ENCODE measurements around the gene FXYD2. TPM values are rescaled to one million over a fixed set of nuclear protein-coding genes. Genes with fewer than 3 reads are reported as not detected.

FXYD2 gene
- total RNA-seq, 1 experiment from 2014 or later: not detected

GRCh38 chr11:117789241-117789640 lies 35.3 kb downstream of the FXYD2 start:
- H3K27me3 ChIP-seq (ENCODE audit: low read length): peaks cover 82% of the 10 kb centered on the region
- ChIA-PET POLR2A (ENCODE audit: unreplicated experiment) (no interaction called here), CTCF (no interaction called here)
- no peaks in the 10 kb centered on the region for H3K9me2 ChIP-seq (replicated peaks; ENCODE audit: low read length)
- TF ChIP-seq EZH2 (IDR thresholded peaks at IDR 0.05; ENCODE audit: low read length, unreplicated experiment) (no peak), EZH2phosphoT487 (IDR thresholded peaks at IDR 0.05; ENCODE audit: borderline replicate concordance, low read length) (no peak)
- TF ChIP-seq, protein P1, sequence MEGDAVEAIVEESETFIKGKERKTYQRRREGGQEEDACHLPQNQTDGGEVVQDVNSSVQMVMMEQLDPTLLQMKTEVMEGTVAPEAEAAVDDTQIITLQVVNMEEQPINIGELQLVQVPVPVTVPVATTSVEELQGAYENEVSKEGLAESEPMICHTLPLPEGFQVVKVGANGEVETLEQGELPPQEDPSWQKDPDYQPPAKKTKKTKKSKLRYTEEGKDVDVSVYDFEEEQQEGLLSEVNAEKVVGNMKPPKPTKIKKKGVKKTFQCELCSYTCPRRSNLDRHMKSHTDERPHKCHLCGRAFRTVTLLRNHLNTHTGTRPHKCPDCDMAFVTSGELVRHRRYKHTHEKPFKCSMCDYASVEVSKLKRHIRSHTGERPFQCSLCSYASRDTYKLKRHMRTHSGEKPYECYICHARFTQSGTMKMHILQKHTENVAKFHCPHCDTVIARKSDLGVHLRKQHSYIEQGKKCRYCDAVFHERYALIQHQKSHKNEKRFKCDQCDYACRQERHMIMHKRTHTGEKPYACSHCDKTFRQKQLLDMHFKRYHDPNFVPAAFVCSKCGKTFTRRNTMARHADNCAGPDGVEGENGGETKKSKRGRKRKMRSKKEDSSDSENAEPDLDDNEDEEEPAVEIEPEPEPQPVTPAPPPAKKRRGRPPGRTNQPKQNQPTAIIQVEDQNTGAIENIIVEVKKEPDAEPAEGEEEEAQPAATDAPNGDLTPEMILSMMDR (conservative IDR thresholded peaks at IDR 0.05; ENCODE audit: low read depth, low read length): no peak
- intact Hi-C loops (cut with micrococcal nuclease): no loop called here
- no peaks in the 10 kb centered on the region for H3F3A ChIP-seq (ENCODE audit: low read length, unreplicated experiment)
- BruUV-seq (replicated peaks): no TSS peak
- no peak overlapping the region for H3K4me3 ChIP-seq (ENCODE audit: low read length)
- no peak overlapping the region for H2AFZ ChIP-seq (ENCODE audit: low read length)
- H3K4me1 ChIP-seq (ENCODE audit: insufficient read depth, low read length): peaks cover 7% of the 10 kb centered on the region; the same call in 1 of the 2 replicates
- H3K4me2 ChIP-seq (ENCODE audit: low read length): no peak overlapping the region
- H3K27ac ChIP-seq (ENCODE audit: low read length): no peak overlapping the region
- no peaks in the 10 kb centered on the region for H3K79me2 ChIP-seq (ENCODE audit: low read length)
- no peaks in the 10 kb centered on the region for H3K9me3 ChIP-seq (ENCODE audit: low read length)
- ATAC-seq (no peak), DNase-seq (no peak)
- no peak overlapping the region for H3K9ac ChIP-seq (ENCODE audit: low read length)
- no peaks in the 10 kb centered on the region for H4K20me1 ChIP-seq (ENCODE audit: low read length)
- no peaks in the 10 kb centered on the region for H3K36me3 ChIP-seq (ENCODE audit: low read depth, low read length)

DNA sequence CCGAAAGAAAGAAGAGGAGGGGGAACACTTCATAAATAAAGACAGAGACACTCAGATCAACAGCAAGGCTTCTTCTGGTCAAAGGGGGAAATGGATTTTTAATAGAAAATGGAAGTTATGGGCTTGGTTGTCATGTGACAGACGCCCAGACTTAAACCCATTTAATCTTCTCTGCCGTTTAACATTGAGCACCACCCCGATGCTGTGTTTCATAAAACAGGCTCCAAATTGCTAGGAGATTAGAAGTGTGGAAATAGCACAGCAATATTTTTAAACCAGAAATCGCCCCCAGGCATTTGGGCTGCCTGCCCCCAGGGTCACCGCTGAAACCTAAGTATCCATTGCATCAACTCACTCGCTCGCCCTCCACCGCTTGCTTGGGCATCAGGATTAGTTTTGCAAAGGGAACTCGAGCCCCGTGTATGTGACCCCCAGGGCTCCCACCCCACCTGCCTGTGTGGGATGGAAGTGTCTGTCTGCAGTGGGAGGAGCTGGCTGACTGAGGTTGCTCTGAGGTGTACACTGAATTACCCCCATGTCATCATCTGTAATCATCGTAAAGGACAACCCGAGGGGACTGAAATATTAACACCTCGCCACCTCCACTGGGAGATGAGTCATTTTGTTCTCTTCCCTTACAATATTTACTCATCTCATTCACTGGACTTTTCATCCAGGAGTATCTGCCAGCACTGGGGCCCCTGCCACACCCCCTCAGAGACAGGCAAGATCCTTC lies 38.2 kb downstream of the FXYD2 start:
- ATAC-seq (peak; percentile 71), DNase-seq (peak; percentile 30)
- ChIA-PET POLR2A (ENCODE audit: unreplicated experiment) (no interaction called here), CTCF (no interaction called here)
- Histone ChIP-seq H2AFZ (ENCODE audit: low read length) (no peak overlapping the region), H3F3A (ENCODE audit: low read length, unreplicated experiment) (no peaks in the 10 kb centered on the region), H3K27ac (ENCODE audit: low read length) (no peak overlapping the region), H3K4me1 (ENCODE audit: insufficient read depth, low read length) (peaks cover 7% of the 10 kb centered on the region; the same call in 1 of the 2 replicates), H3K4me3 (ENCODE audit: low read length) (no peak overlapping the region), H3K36me3 (ENCODE audit: low read depth, low read length) (no peaks in the 10 kb centered on the region), H3K4me2 (ENCODE audit: low read length) (no peak overlapping the region), H4K20me1 (ENCODE audit: low read length) (no peaks in the 10 kb centered on the region), H3K9ac (ENCODE audit: low read length) (no peak overlapping the region), H3K9me3 (ENCODE audit: low read length) (no peaks in the 10 kb centered on the region), H3K27me3 (ENCODE audit: low read length) (peaks cover 88% of the 10 kb centered on the region), H3K79me2 (ENCODE audit: low read length) (no peaks in the 10 kb centered on the region), H3K9me2 (replicated peaks; ENCODE audit: low read length) (no peaks in the 10 kb centered on the region)
- intact Hi-C loops (cut with micrococcal nuclease): no loop called here
- TF ChIP-seq, protein P1 (conservative IDR thresholded peaks at IDR 0.05; ENCODE audit: low read depth, low read length): no peak
- TF ChIP-seq EZH2 (IDR thresholded peaks at IDR 0.05; ENCODE audit: low read length, unreplicated experiment) (no peak), EZH2phosphoT487 (IDR thresholded peaks at IDR 0.05; ENCODE audit: borderline replicate concordance, low read length) (no peak)
- BruUV-seq (replicated peaks): no TSS peak

DNA sequence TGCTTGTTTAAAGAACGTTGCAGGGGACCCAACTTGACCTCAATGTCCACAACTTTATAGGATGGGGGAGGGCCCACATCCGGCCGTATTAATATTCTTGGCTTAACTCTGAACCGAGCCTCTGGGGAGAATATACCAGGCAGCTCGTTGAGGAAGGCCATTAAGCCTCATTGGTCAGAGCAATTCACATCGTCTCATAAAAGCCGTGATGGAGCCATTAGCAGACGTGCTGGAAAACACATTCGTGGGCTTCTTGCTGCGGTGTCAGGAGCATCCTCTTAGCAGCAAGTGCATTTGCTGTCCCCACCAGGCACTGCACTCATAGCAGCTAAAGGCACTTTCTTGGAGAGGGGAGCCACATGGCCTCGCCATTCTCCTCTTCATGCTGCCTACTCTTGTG lies 42.4 kb downstream of the FXYD2 start:
- H2AFZ ChIP-seq (ENCODE audit: low read length): no peak overlapping the region
- no peak overlapping the region for H3K4me3 ChIP-seq (ENCODE audit: low read length)
- H3K27me3 ChIP-seq (ENCODE audit: low read length): peaks cover 92% of the 10 kb centered on the region
- H3K4me2 ChIP-seq (ENCODE audit: low read length): no peak overlapping the region
- H3K27ac ChIP-seq (ENCODE audit: low read length): no peak overlapping the region
- H3K9me2 ChIP-seq (replicated peaks; ENCODE audit: low read length): no peaks in the 10 kb centered on the region
- intact Hi-C loops (cut with micrococcal nuclease): no loop called here
- BruUV-seq (replicated peaks): no TSS peak
- H3K36me3 ChIP-seq (ENCODE audit: low read depth, low read length): no peaks in the 10 kb centered on the region
- no peaks in the 10 kb centered on the region for H3K9me3 ChIP-seq (ENCODE audit: low read length)
- ChIA-PET CTCF (no interaction called here), POLR2A (ENCODE audit: unreplicated experiment) (no interaction called here)
- TF ChIP-seq EZH2phosphoT487 (IDR thresholded peaks at IDR 0.05; ENCODE audit: borderline replicate concordance, low read length) (no peak), EZH2 (IDR thresholded peaks at IDR 0.05; ENCODE audit: low read length, unreplicated experiment) (no peak)
- TF ChIP-seq, protein P1 (conservative IDR thresholded peaks at IDR 0.05; ENCODE audit: low read depth, low read length): no peak
- H4K20me1 ChIP-seq (ENCODE audit: low read length): no peaks in the 10 kb centered on the region
- peaks cover 6% of the 10 kb centered on the region; the same call in 1 of the 2 replicates for H3K4me1 ChIP-seq (ENCODE audit: insufficient read depth, low read length)
- no peak overlapping the region for H3K9ac ChIP-seq (ENCODE audit: low read length)
- no peak for DNase-seq
- H3K79me2 ChIP-seq (ENCODE audit: low read length): no peaks in the 10 kb centered on the region
- ATAC-seq: no peak
- no peaks in the 10 kb centered on the region for H3F3A ChIP-seq (ENCODE audit: low read length, unreplicated experiment)
